Measurements from ENCODE around the gene FOSL2. TPM values are rescaled to one million over a fixed set of nuclear protein-coding genes. Genes with fewer than 3 reads are reported as not detected.

FOSL2 gene
- total and polyA plus RNA-seq, 10 donors, result 3.2 to 134 (median 91.2) TPM

GRCh38 chr2:28401411-28401810, 8.8 kb downstream of the FOSL2 start:
- TF ChIP-seq POLR2AphosphoS5 (IDR thresholded peaks at IDR 0.05), result peak in 2 of 3 donors; percentile 27 to 41
- TF ChIP-seq POLR2A (IDR thresholded peaks at IDR 0.05), result no peak
- TF ChIP-seq CTCF (IDR thresholded peaks at IDR 0.05 in 8 of 11, conservative IDR thresholded peaks at IDR 0.05 in 3 of 11), result no peak
- intact Hi-C loops (cut with DNase I; ENCODE audit: low total_unique reads), result no loop called here
- DNase-seq, result no peak
- H3K27me3 ChIP-seq (replicated peaks in 1 of 7), result no peaks in the 10 kb centered on the region
- 62 to 87% (median 77%) methylated on average over 4 of the region's 4 CpGs for WGBS, 5 donors
- peaks cover 0 to 90% (median 33%) of the 10 kb centered on the region in 6 donors for H3K36me3 ChIP-seq
- H3K9me3 ChIP-seq, result no peaks in the 10 kb centered on the region
- peaks cover 35 to 100% (median 88%) of the 10 kb centered on the region in 6 donors for H3K4me1 ChIP-seq
- peak overlapping the region in 1 of 8 donors; percentile 11 for H3K27ac ChIP-seq
- no peak overlapping the region for H3K4me3 ChIP-seq

DNA sequence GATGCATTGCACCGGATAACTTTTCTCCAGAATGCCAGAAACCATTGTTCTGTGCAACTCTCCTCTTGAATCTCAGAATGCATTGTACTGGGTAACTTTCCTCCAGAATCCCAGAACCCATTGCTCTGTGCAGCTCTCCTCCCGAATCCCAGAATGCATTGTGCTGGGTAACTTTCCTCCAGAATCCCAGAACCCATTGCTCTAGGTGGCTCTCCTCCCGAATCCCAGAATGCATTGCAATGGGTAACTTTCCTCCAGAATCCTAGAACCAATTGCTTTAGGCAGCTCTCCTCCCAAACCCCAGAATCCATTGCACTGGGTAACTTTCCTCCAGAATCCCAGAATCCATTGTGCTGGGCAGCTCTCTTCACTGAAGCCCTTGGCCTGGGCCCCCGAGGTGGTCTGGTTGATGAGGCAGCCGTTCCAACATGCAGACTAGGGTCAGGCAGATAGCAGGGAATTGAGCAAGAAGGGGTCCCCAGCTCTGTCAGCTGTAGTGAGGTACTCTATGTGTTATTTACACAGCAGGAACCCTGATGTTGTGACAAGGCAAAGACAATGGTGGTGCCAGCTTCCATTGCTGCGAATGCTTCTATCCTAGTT, 9.4 kb downstream of the FOSL2 start:
- Histone ChIP-seq H3K4me1 (peaks cover 39 to 100% (median 93%) of the 10 kb centered on the region in 6 donors), H3K4me3 (no peak overlapping the region), H3K27me3 (replicated peaks in 1 of 7) (no peaks in the 10 kb centered on the region), H3K36me3 (peaks cover 0 to 96% (median 38%) of the 10 kb centered on the region in 6 donors), H3K27ac (peak overlapping the region in 1 of 8 donors; percentile 23), H3K9me3 (no peaks in the 10 kb centered on the region)
- no peak for DNase-seq
- 87 to 94% (median 91%) methylated on average over 6 of the region's 6 CpGs for WGBS, 5 donors
- intact Hi-C loops (cut with DNase I; ENCODE audit: low total_unique reads), result no loop called here
- TF ChIP-seq CTCF (IDR thresholded peaks at IDR 0.05 in 8 of 11, conservative IDR thresholded peaks at IDR 0.05 in 3 of 11) (no peak), POLR2AphosphoS5 (IDR thresholded peaks at IDR 0.05) (peak in 1 of 3 donors; percentile 48)

DNA sequence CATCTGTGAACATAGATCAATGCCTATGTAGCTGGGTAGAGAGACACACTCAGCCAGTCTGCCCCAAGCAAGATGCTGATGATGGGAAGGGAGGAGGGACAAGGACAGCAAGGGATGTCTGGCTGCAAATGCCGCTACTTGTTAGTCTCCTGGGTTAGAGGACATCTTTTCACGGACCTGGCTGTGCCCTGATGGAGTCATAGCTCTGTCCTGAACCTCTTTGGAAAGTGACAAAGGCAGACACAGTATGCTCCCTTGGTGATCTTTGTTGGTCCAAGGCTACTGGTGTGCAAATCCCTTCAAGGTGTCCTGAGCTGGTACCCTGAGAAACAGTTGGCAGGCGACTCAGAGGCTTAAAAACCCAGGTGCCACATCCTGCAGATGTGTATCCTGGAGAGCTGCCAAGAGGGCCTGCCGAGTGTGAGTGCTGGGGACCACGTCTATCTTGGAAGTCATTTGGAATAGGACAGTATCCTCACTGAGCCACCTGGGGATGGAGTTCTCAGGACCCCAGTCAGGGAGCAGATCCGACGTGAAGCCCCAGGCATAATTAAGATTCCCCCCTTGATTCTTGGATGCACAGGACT, 10.8 kb downstream of the FOSL2 start:
- TF ChIP-seq POLR2AphosphoS5 (IDR thresholded peaks at IDR 0.05) (peak in 1 of 3 donors; percentile 30), POLR2A (IDR thresholded peaks at IDR 0.05) (no peak)
- peaks cover 37 to 100% (median 93%) of the 10 kb centered on the region in 6 donors for H3K4me1 ChIP-seq
- H3K9me3 ChIP-seq, result no peaks in the 10 kb centered on the region
- intact Hi-C loops (cut with DNase I; ENCODE audit: low total_unique reads), result no loop called here
- H3K4me3 ChIP-seq, result no peak overlapping the region
- DNase-seq, result no peak
- H3K27me3 ChIP-seq (replicated peaks in 1 of 7), result no peaks in the 10 kb centered on the region
- 59 to 70% (median 65%) methylated on average over 7 of the region's 7 CpGs for WGBS, 5 donors
- peak overlapping the region in 2 of 8 donors; percentile 23 to 84 for H3K27ac ChIP-seq
- H3K36me3 ChIP-seq, result peaks cover 0 to 100% (median 50%) of the 10 kb centered on the region in 6 donors

GRCh38 chr2:28404086-28404485, 11.4 kb downstream of the FOSL2 start:
- TF ChIP-seq POLR2AphosphoS5 (IDR thresholded peaks at IDR 0.05), result peak in 2 of 3 donors; percentile 16 to 69
- no peak for TF ChIP-seq CTCF (IDR thresholded peaks at IDR 0.05 in 8 of 11, conservative IDR thresholded peaks at IDR 0.05 in 3 of 11)
- no peak for TF ChIP-seq POLR2A (IDR thresholded peaks at IDR 0.05)
- Histone ChIP-seq H3K9me3 (no peaks in the 10 kb centered on the region), H3K36me3 (peaks cover 0 to 100% (median 56%) of the 10 kb centered on the region in 6 donors), H3K27ac (peak overlapping the region in 2 of 8 donors; percentile 23 to 84), H3K27me3 (replicated peaks in 1 of 7) (no peaks in the 10 kb centered on the region), H3K4me3 (no peak overlapping the region), H3K4me1 (peaks cover 40 to 100% (median 93%) of the 10 kb centered on the region in 6 donors)
- 93 to 97% (median 96%) methylated on average over 8 to 11 of the region's 11 CpGs for WGBS, 5 donors
- intact Hi-C loops (cut with DNase I; ENCODE audit: low total_unique reads), result no loop called here
- DNase-seq, result no peak

Data from spleen (tissue), 11 donors.